ENCODE data around the gene RAX2. TPM values are rescaled to one million over a fixed set of nuclear protein-coding genes. Genes with fewer than 3 reads are reported as not detected.
"Not testable (repeated sequence)": the region's sequence is repeated elsewhere in the genome, so short reads cannot be mapped to it uniquely, and the experiment has no call there.

Gene RAX2
- total and polyA plus RNA-seq, 2 of the 13 experiments (the other 11 are each of a cell fraction or from before 2014, with no cell fraction given) = not detected

- TF ChIP-seq RAD21 (CRISPR knock-in tag; IDR thresholded peaks at IDR 0.05) = no peak
- no peak for TF ChIP-seq GLI4 (CRISPR knock-in tag; IDR thresholded peaks at IDR 0.05; ENCODE audit: borderline replicate concordance)
- TF ChIP-seq TCF12 (IDR thresholded peaks at IDR 0.05) = no peak
- no peak for TF ChIP-seq TCF12 (CRISPR knock-in tag; IDR thresholded peaks at IDR 0.05)
Observed at GRCh38 chr19:3766520-3766919, 5.5 kb downstream of the RAX2 start (continued).

- POLR2A ChIA-PET; H3K4me2 ChIP-seq (ENCODE audit: low read depth, low read length); BruUV-seq (replicated peaks); H3K9ac ChIP-seq (ENCODE audit: insufficient read depth, low read depth, low read length); H4K20me1 ChIP-seq (ENCODE audit: insufficient read depth, low read length); CTCF ChIA-PET (ENCODE audit: low intra/inter-chr PET ratio, low total read pairs); in situ Hi-C loops (cut with HindIII; ENCODE audit: extremely low pct_ligation_motif_present, low pct_unique_long_range_greater_than_20kb); FAIRE-seq; H3K4me1 ChIP-seq (ENCODE audit: insufficient read depth, low read length); H3K27ac ChIP-seq (ENCODE audit: extremely low read length, insufficient read depth, low read length); H3K9me3 ChIP-seq (ENCODE audit: low read length); H3K4me3 ChIP-seq (replicated peaks in 1 of 3; ENCODE audit: insufficient read depth in 1 of 3, low read depth in 2 of 3, low read length in 3 of 3); DNase-seq (ENCODE audit: low spot score); H3K27me3 ChIP-seq (ENCODE audit: control insufficient read depth in 1 of 2, insufficient read depth in 2 of 2, low read length in 2 of 2); H2AFZ ChIP-seq (ENCODE audit: low read length); ATAC-seq: not testable (repeated sequence)
- Histone ChIP-seq H3K79me2 (ENCODE audit: insufficient read depth, low read length) (peaks cover 11% of the 10 kb centered on the region), H3K36me3 (replicated peaks in 1 of 2; ENCODE audit: control insufficient read depth in 1 of 2, insufficient read depth in 2 of 2, low read length in 2 of 2) (peaks cover 9 to 20% of the 10 kb centered on the region in 2 experiments; a peak in 2 of 5 replicates)
- WGBS (ENCODE audit: low lambda C conversion rate) = 99% methylated on average over 5 of the region's 5 CpGs
- intact Hi-C loops (cut with micrococcal nuclease; ENCODE audit: unreplicated experiment) = loop anchor here (10.0 kb wide), 1 partner anchor 61 kb away; the partner anchor contains the start of genes PIP5K1C and TJP3
Observed at GRCh38 chr19:3765757-3766156, 6.3 kb downstream of the RAX2 start.

GRCh38 chr19:3765121-3765520 lies 6.9 kb downstream of the RAX2 start:
- Histone ChIP-seq H2AFZ (ENCODE audit: low read length) (no peak overlapping the region), H3K27ac (ENCODE audit: extremely low read length, insufficient read depth, low read length) (no peak overlapping the region), H3K9me3 (ENCODE audit: low read length) (no peaks in the 10 kb centered on the region), H3K4me2 (ENCODE audit: low read depth, low read length) (no peak overlapping the region), H3K36me3 (replicated peaks in 1 of 2; ENCODE audit: control insufficient read depth in 1 of 2, insufficient read depth in 2 of 2, low read length in 2 of 2) (peaks cover 9 to 20% of the 10 kb centered on the region in 2 experiments; a peak in 2 of 5 replicates), H3K9ac (ENCODE audit: insufficient read depth, low read depth, low read length) (no peak overlapping the region), H4K20me1 (ENCODE audit: insufficient read depth, low read length) (no peaks in the 10 kb centered on the region), H3K4me1 (ENCODE audit: insufficient read depth, low read length) (peaks cover 15% of the 10 kb centered on the region), H3K27me3 (ENCODE audit: control insufficient read depth in 1 of 2, insufficient read depth in 2 of 2, low read length in 2 of 2) (no peaks in the 10 kb centered on the region; a peak in 1 of 5 replicates), H3K4me3 (replicated peaks in 1 of 3; ENCODE audit: insufficient read depth in 1 of 3, low read depth in 2 of 3, low read length in 3 of 3) (no peak overlapping the region), H3K79me2 (ENCODE audit: insufficient read depth, low read length) (peaks cover 12% of the 10 kb centered on the region)
- POLR2A ChIA-PET = no interaction called here
- in situ Hi-C loops (cut with HindIII; ENCODE audit: extremely low pct_ligation_motif_present, low pct_unique_long_range_greater_than_20kb) = no loop called here
- FAIRE-seq (no peak), ATAC-seq (no peak), DNase-seq (ENCODE audit: low spot score) (no peak)
- WGBS (ENCODE audit: low lambda C conversion rate) = 98% methylated on average over 12 of the region's 12 CpGs
- BruUV-seq (replicated peaks) = no TSS peak
- intact Hi-C loops (cut with micrococcal nuclease; ENCODE audit: unreplicated experiment) = loop anchor here (10.0 kb wide), 1 partner anchor 60 kb away; the partner anchor contains the start of genes PIP5K1C and TJP3
- CTCF ChIA-PET (ENCODE audit: low intra/inter-chr PET ratio, low total read pairs) = no interaction called here
- TF ChIP-seq RFXANK (CRISPR knock-in tag; IDR thresholded peaks at IDR 0.05) (no peak), ZNF503 (CRISPR knock-in tag; IDR thresholded peaks at IDR 0.05) (no peak), ZNF558 (CRISPR knock-in tag; IDR thresholded peaks at IDR 0.05; ENCODE audit: borderline replicate concordance) (no peak), ZBTB34 (CRISPR knock-in tag; IDR thresholded peaks at IDR 0.05) (no peak), HNF1A (IDR thresholded peaks at IDR 0.05; ENCODE audit: low read depth) (no peak), HNF1A (CRISPR knock-in tag; IDR thresholded peaks at IDR 0.05; ENCODE audit: borderline replicate concordance) (no peak)
